B cell (primary cell): Measurements from ENCODE around the gene TRAPPC12. TPM values are rescaled to one million over a fixed set of nuclear protein-coding genes. Genes with fewer than 3 reads are reported as not detected.

Experiments
- ATAC-seq: fragments of 200-7000 bp; cut with Tn5 transposase; one replicate; pipeline ENCODE4 v1.10.0; 2021; ENCODE audit warnings: low read depth, mild to moderate bottlenecking, moderate number of reproducible peaks, moderate library complexity
- CTCF ChIA-PET: fragments of 350-600 bp; sonication (Branson Sonifier 250); formaldehyde crosslinking; loops from one replicate; lab custom pipeline; 2021; ENCODE audit warnings: antibody characterized with exemption, inconsistent platforms; lab: Charles Lee
- POLR2A ChIA-PET: fragments of 350-600 bp; sonication (Branson Sonifier 250); formaldehyde crosslinking; loops from one replicate; lab custom pipeline; 2021; ENCODE audit warnings: antibody characterized with exemption; lab: Charles Lee
- DNase-seq: peaks from one replicate; pipeline ENCODE4 v3.0.0; 2013
- H2AFZ ChIP-seq: 2 replicates; pipeline ENCODE4 v1.6.1; 2012; ENCODE audit warnings: mild to moderate bottlenecking, low read depth, low read length; ENCODE audit not compliant: insufficient read depth, poor library complexity, severe bottlenecking
- H3K27ac ChIP-seq, 2 donors: 1 replicate in 1 of 2; 2 replicates in 1 of 2; pipeline ENCODE4 v1.5.1; 2012 to 2013; ENCODE audit warnings: low read length in 2 of 2, mild to moderate bottlenecking in 2 of 2, moderate library complexity in 1 of 2
- H3K27me3 ChIP-seq, 4 experiments: fragments of 200-600 bp in 1 of 4; sonication (generic) in 1 of 4; replicated peaks in 1 of 4; 1 replicate in 2 of 4; 2 replicates in 2 of 4; pipeline versions ENCODE4 v1.6.1 to v1.7.0; 2013 to 2016; ENCODE audit warnings: low read length in 3 of 4, mild to moderate bottlenecking in 2 of 4, mixed read lengths in 1 of 4, moderate library complexity in 1 of 4; ENCODE audit not compliant: insufficient read depth in 4 of 4, control insufficient read depth in 3 of 4; ENCODE audit errors: control extremely low read depth in 1 of 4
- H3K36me3 ChIP-seq, 2 experiments: replicated peaks in 1 of 2; 1 replicate in 1 of 2; 2 replicates in 1 of 2; pipeline versions ENCODE4 v1.6.1 to v1.7.1; 2013; ENCODE audit warnings: low read length in 1 of 2; ENCODE audit not compliant: insufficient read depth in 2 of 2, control insufficient read depth in 1 of 2; ENCODE audit errors: control extremely low read depth in 1 of 2, extremely low read depth in 1 of 2
- H3K4me1 ChIP-seq, 2 donors: fragments of 200-600 bp in 1 of 2; sonication (generic) in 1 of 2; 1 replicate in 1 of 2; 2 replicates in 1 of 2; pipeline versions ENCODE4 v1.5.1 to v1.6.1; 2013 to 2017; ENCODE audit warnings: low read length in 2 of 2; ENCODE audit not compliant: control insufficient read depth in 2 of 2, insufficient read depth in 2 of 2
- H3K4me2 ChIP-seq: replicated peaks from 2 replicates; pipeline ENCODE3; 2012; ENCODE audit warnings: mild to moderate bottlenecking, low read depth, low read length; ENCODE audit not compliant: poor library complexity, severe bottlenecking
- H3K4me3 ChIP-seq, 5 experiments: fragments of 200-600 bp in 1 of 5; sonication (generic) in 1 of 5; 1 replicate in 3 of 5; 2 replicates in 2 of 5; pipeline versions ENCODE4 v1.5.1 to v1.7.0; 2011 to 2016; ENCODE audit warnings: low read length in 4 of 5, mild to moderate bottlenecking in 4 of 5, low read depth in 2 of 5, control low read depth in 1 of 5, moderate library complexity in 1 of 5; ENCODE audit not compliant: insufficient read depth in 1 of 5; ENCODE audit errors: control extremely low read depth in 1 of 5, extremely low read depth in 1 of 5
- H3K79me2 ChIP-seq: fragments of 200-600 bp; sonication (generic); one replicate; pipeline ENCODE4 v1.6.0; 2016; ENCODE audit warnings: low read length; ENCODE audit not compliant: control insufficient read depth, insufficient read depth
- H3K9ac ChIP-seq: fragments of 200-600 bp; sonication (generic); 2 replicates; pipeline ENCODE4 v1.6.1; 2017; ENCODE audit warnings: mild to moderate bottlenecking, low read length, moderate library complexity
- H3K9me3 ChIP-seq, 3 donors: one replicate each; pipeline versions ENCODE4 v1.6.1 to v1.7.1; 2013; ENCODE audit warnings: low read length in 2 of 3; ENCODE audit not compliant: control insufficient read depth in 2 of 3, insufficient read depth in 1 of 3; ENCODE audit errors: control extremely low read depth in 1 of 3
- H4K20me1 ChIP-seq: 2 replicates; pipeline ENCODE4 v1.6.0; 2012; ENCODE audit warnings: mild to moderate bottlenecking, low read length; ENCODE audit not compliant: insufficient read depth, control insufficient read depth, poor library complexity, severe bottlenecking
- H3K27ac Mint-ChIP-seq: one replicate; pipeline ENCODE4 v1.8.0; 2021; ENCODE audit warnings: mixed read lengths
- H3K27me3 Mint-ChIP-seq: one replicate; pipeline ENCODE4 v1.8.0; 2021; ENCODE audit warnings: mixed read lengths
- H3K4me1 Mint-ChIP-seq: one replicate; pipeline ENCODE4 v1.8.0; 2021; ENCODE audit warnings: mixed read lengths
- H3K4me3 Mint-ChIP-seq: one replicate; pipeline ENCODE4 v1.8.0; 2021; ENCODE audit warnings: mixed read lengths
- H3K9me3 Mint-ChIP-seq: one replicate; pipeline ENCODE4 v1.8.0; 2022; ENCODE audit warnings: mixed read lengths; ENCODE audit not compliant: insufficient read depth
- EZH2 ChIP-seq: IDR thresholded peaks from 2 replicates; pipeline ENCODE4 v1.6.1; 2012; ENCODE audit warnings: borderline replicate concordance, low read depth, mild to moderate bottlenecking, moderate library complexity, low read length; ENCODE audit not compliant: insufficient read depth, poor library complexity, severe bottlenecking
- WGBS: methylation state at CpG from one replicate; pipeline ENCODE4 v1.1.5; 2013; ENCODE audit warnings: missing lambda C conversion rate; ENCODE audit not compliant: insufficient coverage; 5-methylcytosine and 5-hydroxymethylcytosine counted together
- intact Hi-C: fragments of 100-400 bp; cut with micrococcal nuclease; formaldehyde crosslinking; loops from one replicate; pipeline ENCODE4 v1.10.0; 2022
- polyA plus RNA-seq: library from polyadenylated mRNA; depleted of rRNA; stranded (reverse); fragments of >200 nt; gene quantifications from 2 replicates; pipeline ENCODE4 v1.2.3, GENCODE V29; 2012
- total RNA-seq, 2 donors: library from RNA; stranded (reverse); fragments of 120-200 nt in 1 of 2; gene quantifications; 1 replicate in 1 of 2; 2 replicates in 1 of 2; pipeline versions ENCODE4 v1.2.3 to v1.2.4, GENCODE V29; 2013 to 2022
- TF ChIP-seq, protein P1 (sequence below): fragments of 200-600 bp; IDR thresholded peaks from one replicate; pipeline ENCODE4 v1.8.0; 2022; ENCODE audit warnings: antibody characterized with exemption, mild to moderate bottlenecking

The TRAPPC12 gene
- total and polyA plus RNA-seq, 2 donors (not counting 1 experiment from before 2014, with no cell fraction given) = 80.9 to 151 TPM

GRCh38 chr2:3516831-3517230 is 137.3 kb downstream of the TRAPPC12 start:
- H3K79me2 ChIP-seq = peaks cover 31% of the 10 kb centered on the region
- TF ChIP-seq, protein P1, sequence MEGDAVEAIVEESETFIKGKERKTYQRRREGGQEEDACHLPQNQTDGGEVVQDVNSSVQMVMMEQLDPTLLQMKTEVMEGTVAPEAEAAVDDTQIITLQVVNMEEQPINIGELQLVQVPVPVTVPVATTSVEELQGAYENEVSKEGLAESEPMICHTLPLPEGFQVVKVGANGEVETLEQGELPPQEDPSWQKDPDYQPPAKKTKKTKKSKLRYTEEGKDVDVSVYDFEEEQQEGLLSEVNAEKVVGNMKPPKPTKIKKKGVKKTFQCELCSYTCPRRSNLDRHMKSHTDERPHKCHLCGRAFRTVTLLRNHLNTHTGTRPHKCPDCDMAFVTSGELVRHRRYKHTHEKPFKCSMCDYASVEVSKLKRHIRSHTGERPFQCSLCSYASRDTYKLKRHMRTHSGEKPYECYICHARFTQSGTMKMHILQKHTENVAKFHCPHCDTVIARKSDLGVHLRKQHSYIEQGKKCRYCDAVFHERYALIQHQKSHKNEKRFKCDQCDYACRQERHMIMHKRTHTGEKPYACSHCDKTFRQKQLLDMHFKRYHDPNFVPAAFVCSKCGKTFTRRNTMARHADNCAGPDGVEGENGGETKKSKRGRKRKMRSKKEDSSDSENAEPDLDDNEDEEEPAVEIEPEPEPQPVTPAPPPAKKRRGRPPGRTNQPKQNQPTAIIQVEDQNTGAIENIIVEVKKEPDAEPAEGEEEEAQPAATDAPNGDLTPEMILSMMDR = no peak
- no peak for TF ChIP-seq EZH2
- CTCF ChIA-PET = interaction anchor here (1.6 kb wide), 1 partner anchor 55 kb away, joined by 3 read pairs; no protein-coding TSS in a partner anchor
- peaks cover 0 to 7% (median 1%) of the 10 kb centered on the region in 3 donors for H3K9me3 ChIP-seq
- Mint-ChIP-seq H3K4me3 (no peak overlapping the region), H3K27me3 (no peaks in the 10 kb centered on the region), H3K9me3 (peaks cover 8% of the 10 kb centered on the region), H3K4me1 (peaks cover 34% of the 10 kb centered on the region), H3K27ac (no peak overlapping the region)
- H3K4me3 ChIP-seq = no peak overlapping the region
- intact Hi-C loops = no loop called here
- no peak overlapping the region for H3K4me2 ChIP-seq
- ATAC-seq (no peak), DNase-seq (no peak)
- H3K27ac ChIP-seq = no peak overlapping the region
- POLR2A ChIA-PET = no interaction called here
- peaks cover 9% of the 10 kb centered on the region for H4K20me1 ChIP-seq
- WGBS = 95% methylated on average over 3 of the region's 3 CpGs
- no peak overlapping the region for H3K9ac ChIP-seq
- no peak overlapping the region for H2AFZ ChIP-seq
- peaks cover 0 to 17% of the 10 kb centered on the region in 2 experiments for H3K36me3 ChIP-seq
- H3K4me1 ChIP-seq = peaks cover 18 to 25% of the 10 kb centered on the region in 2 donors
- H3K27me3 ChIP-seq = no peaks in the 10 kb centered on the region

GRCh38 chr2:3517948-3518495 is 138.5 kb downstream of the TRAPPC12 start:
- peak overlapping the region; percentile 66 to 81 for H3K27ac ChIP-seq
- peaks cover 31% of the 10 kb centered on the region for H3K79me2 ChIP-seq
- peak overlapping the region; percentile 95 for H2AFZ ChIP-seq
- ATAC-seq = no peak
- intact Hi-C loops = no loop called here
- H3K9me3 Mint-ChIP-seq = peaks cover 8% of the 10 kb centered on the region
- H3K4me3 Mint-ChIP-seq = peak overlapping the region; percentile 96
- peak overlapping the region; percentile 97 for H3K27ac Mint-ChIP-seq
- H4K20me1 ChIP-seq = peaks cover 9% of the 10 kb centered on the region
- no peak for DNase-seq
- ChIA-PET POLR2A (interaction anchor here (0.9 to 3.3 kb wide), 5 partner anchors 17 to 140 kb away, joined by 3 to 26 read pairs (median 13); partner anchors contain the start of genes EIPR1, RNASEH1 and TRAPPC12), CTCF (interaction anchor here (0.7 kb wide), 1 partner anchor 56 kb away, joined by 3 read pairs; no protein-coding TSS in a partner anchor)
- WGBS = 0% methylated on average over 1 of the region's 3 CpGs
- H3K4me1 ChIP-seq = peaks cover 18 to 25% of the 10 kb centered on the region in 2 donors
- TF ChIP-seq, protein P1 = no peak
- TF ChIP-seq EZH2 = no peak
- H3K9me3 ChIP-seq = peaks cover 0 to 2% (median 1%) of the 10 kb centered on the region in 3 donors
- H3K36me3 ChIP-seq = peaks cover 0 to 6% of the 10 kb centered on the region in 2 experiments
- H3K4me2 ChIP-seq = peak overlapping the region; percentile 94
- H3K4me1 Mint-ChIP-seq = peaks cover 39% of the 10 kb centered on the region
- H3K27me3 ChIP-seq = no peaks in the 10 kb centered on the region
- no peaks in the 10 kb centered on the region for H3K27me3 Mint-ChIP-seq
- peak overlapping the region; percentile 52 to 87 (median 79) for H3K4me3 ChIP-seq
- peak overlapping the region; percentile 81 for H3K9ac ChIP-seq
